HepG2 (cell line): ENCODE measurements around the gene HIPK4. TPM values are rescaled to one million over a fixed set of nuclear protein-coding genes. Genes with fewer than 3 reads are reported as not detected.

Experiments used
- CBX5 ChIP-seq: sonication (generic); formaldehyde crosslinking; IDR thresholded peaks from 2 replicates; pipeline ENCODE4 v1.4.0; 2020; ENCODE audit warnings: missing genetic modification reagents, borderline replicate concordance
- ELK4 ChIP-seq: sonication (generic); formaldehyde crosslinking; IDR thresholded peaks from 2 replicates; pipeline ENCODE4 v1.9.0; 2021; ENCODE audit warnings: missing genetic modification reagents, borderline replicate concordance
- ESRRA ChIP-seq: sonication (generic); formaldehyde crosslinking; IDR thresholded peaks from 2 replicates; pipeline ENCODE4 v1.5.1; 2020; ENCODE audit warnings: mild to moderate bottlenecking, low read depth, missing genetic modification reagents
- GLMP ChIP-seq: sonication (generic); formaldehyde crosslinking; IDR thresholded peaks from 2 replicates; pipeline ENCODE4 v1.9.0; 2021; ENCODE audit warnings: missing genetic modification reagents, mild to moderate bottlenecking, borderline replicate concordance
- HDAC1 ChIP-seq: sonication (generic); formaldehyde crosslinking; IDR thresholded peaks from 2 replicates; pipeline ENCODE4 v1.5.1; 2020; ENCODE audit warnings: mild to moderate bottlenecking, missing genetic modification reagents
- HOXA5 ChIP-seq: sonication (generic); formaldehyde crosslinking; IDR thresholded peaks from 2 replicates; pipeline ENCODE4 v1.4.0; 2020; ENCODE audit warnings: missing genetic modification reagents
- NFYC ChIP-seq: IDR thresholded peaks from 2 replicates; pipeline ENCODE4 v1.6.1; 2016; ENCODE audit warnings: missing genetic modification reagents, missing compliant biosample characterization
- NKX3-1 ChIP-seq: sonication (generic); formaldehyde crosslinking; IDR thresholded peaks from 2 replicates; pipeline ENCODE4 v1.5.0; 2020; ENCODE audit warnings: missing genetic modification reagents
- PHB2 ChIP-seq: fragments of 450-650 bp; IDR thresholded peaks from 2 replicates; pipeline ENCODE4 v1.6.1; 2018; ENCODE audit not compliant: partially characterized antibody
- PTBP1 ChIP-seq: fragments of 200-400 bp; formaldehyde crosslinking; IDR thresholded peaks from 2 replicates; pipeline ENCODE4 v1.6.1; 2018; ENCODE audit warnings: low read length, low read depth; ENCODE audit not compliant: poor library complexity, severe bottlenecking
- RCOR2 ChIP-seq: IDR thresholded peaks from 2 replicates; pipeline ENCODE4 v1.6.1; 2016; ENCODE audit warnings: missing biosample characterization, missing genetic modification reagents
- SKI ChIP-seq: fragments of 450-650 bp; IDR thresholded peaks from one replicate; pipeline ENCODE4 v1.6.1; 2018; ENCODE audit warnings: mild to moderate bottlenecking; ENCODE audit not compliant: partially characterized antibody
- SOX13 ChIP-seq, 3 experiments: fragments of 450-650 bp in 1 of 3; sonication (generic) in 1 of 3; formaldehyde crosslinking in 1 of 3; IDR thresholded peaks in 2 of 3; conservative IDR thresholded peaks in 1 of 3; 2 replicates each; pipeline versions ENCODE4 v1.5.0 to v1.6.1; 2016 to 2020; ENCODE audit warnings: antibody characterized with exemption in 1 of 3, mild to moderate bottlenecking in 1 of 3, missing compliant biosample characterization in 1 of 3, missing genetic modification reagents in 1 of 3, moderate library complexity in 1 of 3
- XBP1 ChIP-seq: sonication (generic); formaldehyde crosslinking; IDR thresholded peaks from 2 replicates; pipeline ENCODE4 v1.5.0; 2020; ENCODE audit warnings: missing genetic modification reagents
- ZNF180 ChIP-seq: sonication (generic); formaldehyde crosslinking; IDR thresholded peaks from 2 replicates; pipeline ENCODE4 v1.4.0; 2020; ENCODE audit warnings: low read depth, missing genetic modification reagents, borderline replicate concordance
- ZNF329 ChIP-seq: sonication (generic); formaldehyde crosslinking; IDR thresholded peaks from 2 replicates; pipeline ENCODE4 v1.9.0; 2021; ENCODE audit warnings: low read depth, mild to moderate bottlenecking, missing genetic modification reagents
- ZNF343 ChIP-seq: sonication (generic); formaldehyde crosslinking; IDR thresholded peaks from 2 replicates; pipeline ENCODE4 v1.4.0; 2020; ENCODE audit warnings: mild to moderate bottlenecking, missing genetic modification reagents
- ZNF446 ChIP-seq: sonication (generic); formaldehyde crosslinking; IDR thresholded peaks from 2 replicates; pipeline ENCODE4 v1.5.0; 2020; ENCODE audit warnings: mild to moderate bottlenecking, missing genetic modification reagents
- ZNF781 ChIP-seq: sonication (generic); formaldehyde crosslinking; IDR thresholded peaks from 2 replicates; pipeline ENCODE4 v1.5.1; 2020; ENCODE audit warnings: borderline replicate concordance, mild to moderate bottlenecking, missing genetic modification reagents; ENCODE audit errors: not compliant biosample characterization
- ZNF792 ChIP-seq: IDR thresholded peaks from 2 replicates; pipeline ENCODE4 v1.6.1; 2016
- ZZZ3 ChIP-seq: sonication (generic); formaldehyde crosslinking; IDR thresholded peaks from 2 replicates; pipeline ENCODE4 v1.4.0; 2020; ENCODE audit warnings: missing genetic modification reagents, mild to moderate bottlenecking, borderline replicate concordance
- polyA plus RNA-seq, 8 experiments: library from polyadenylated mRNA; depleted of rRNA in 3 of 8; stranded (reverse) in 7 of 8; unstranded in 1 of 8; fragments of >200 nt; fragmentation: Illumina TruSeq in 4 of 8; extraction: Trizol in 4 of 8; gene quantifications; 2 replicates each; pipeline versions ENCODE4 v1.2.1 to v1.2.3, GENCODE V29; 2011 to 2016; ENCODE audit warnings: low read depth in 4 of 8, missing spikeins in 1 of 8, mixed read lengths in 1 of 8; ENCODE audit not compliant: insufficient read depth in 1 of 8
- total RNA-seq, 5 experiments: library from RNA; depleted of rRNA; stranded (reverse); fragments of >200 nt; fragmentation: Illumina TruSeq; extraction: Trizol; gene quantifications; 2 replicates each; pipeline ENCODE4 v1.2.3, GENCODE V29; 2016; ENCODE audit warnings: low read depth in 1 of 5
- TF ChIP-seq, protein P1 (sequence below): conservative IDR thresholded peaks from 2 replicates; pipeline ENCODE4 v1.6.1; 2018; ENCODE audit warnings: missing genetic modification reagents
- TF ChIP-seq, protein P2 (sequence below): fragments of 450-650 bp; IDR thresholded peaks from 2 replicates; pipeline ENCODE4 v1.6.1; 2016

The HIPK4 gene
- total and polyA plus RNA-seq, 2 of the 13 experiments (the other 11 are each of a cell fraction or from before 2014, with no cell fraction given) = 0.03 TPM; not detected in 1

GRCh38 chr19:40420766-40421765 lies 31.1 kb upstream of the HIPK4 start (continued):
- peak; percentile 89 for TF ChIP-seq HDAC1 (CRISPR knock-in tag)
- peak; percentile 86 for TF ChIP-seq HOXA5 (CRISPR knock-in tag)
- TF ChIP-seq ZNF781 (CRISPR knock-in tag) = no peak
- no peak; the same call in 1 of the 2 replicates for TF ChIP-seq ZZZ3 (CRISPR knock-in tag)
- no peak for TF ChIP-seq GLMP
- no peak for TF ChIP-seq NFYC
- TF ChIP-seq CBX5 (CRISPR knock-in tag) = no peak; the same call in 1 of the 2 replicates
- no peak; the same call in 1 of the 2 replicates for TF ChIP-seq ZNF792 (CRISPR knock-in tag)
- 0 out of 2 replicates have a peak, but pooled peaks have one; percentile 60 for TF ChIP-seq NKX3-1 (CRISPR knock-in tag)
- no peak for TF ChIP-seq PTBP1
- 0 out of 2 replicates have a peak, but pooled peaks have one; percentile 52 for TF ChIP-seq ZNF446
- TF ChIP-seq XBP1 (CRISPR knock-in tag) = no peak
- no peak for TF ChIP-seq SOX13 (IDR thresholded peaks at IDR 0.05)
- TF ChIP-seq SOX13 (CRISPR knock-in tag; conservative IDR thresholded peaks at IDR 0.05 in 1 of 2, IDR thresholded peaks at IDR 0.05 in 1 of 2) = peak in 1 of 2 experiments; percentile 60; a peak in 2 of 4 replicates
- TF ChIP-seq, protein P1, sequence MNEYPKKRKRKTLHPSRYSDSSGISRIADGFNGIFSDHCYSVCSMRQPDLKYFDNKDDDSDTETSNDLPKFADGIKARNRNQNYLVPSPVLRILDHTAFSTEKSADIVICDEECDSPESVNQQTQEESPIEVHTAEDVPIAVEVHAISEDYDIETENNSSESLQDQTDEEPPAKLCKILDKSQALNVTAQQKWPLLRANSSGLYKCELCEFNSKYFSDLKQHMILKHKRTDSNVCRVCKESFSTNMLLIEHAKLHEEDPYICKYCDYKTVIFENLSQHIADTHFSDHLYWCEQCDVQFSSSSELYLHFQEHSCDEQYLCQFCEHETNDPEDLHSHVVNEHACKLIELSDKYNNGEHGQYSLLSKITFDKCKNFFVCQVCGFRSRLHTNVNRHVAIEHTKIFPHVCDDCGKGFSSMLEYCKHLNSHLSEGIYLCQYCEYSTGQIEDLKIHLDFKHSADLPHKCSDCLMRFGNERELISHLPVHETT (CRISPR knock-in tag) = no peak; the same call in 1 of the 2 replicates
- TF ChIP-seq, protein P2, sequence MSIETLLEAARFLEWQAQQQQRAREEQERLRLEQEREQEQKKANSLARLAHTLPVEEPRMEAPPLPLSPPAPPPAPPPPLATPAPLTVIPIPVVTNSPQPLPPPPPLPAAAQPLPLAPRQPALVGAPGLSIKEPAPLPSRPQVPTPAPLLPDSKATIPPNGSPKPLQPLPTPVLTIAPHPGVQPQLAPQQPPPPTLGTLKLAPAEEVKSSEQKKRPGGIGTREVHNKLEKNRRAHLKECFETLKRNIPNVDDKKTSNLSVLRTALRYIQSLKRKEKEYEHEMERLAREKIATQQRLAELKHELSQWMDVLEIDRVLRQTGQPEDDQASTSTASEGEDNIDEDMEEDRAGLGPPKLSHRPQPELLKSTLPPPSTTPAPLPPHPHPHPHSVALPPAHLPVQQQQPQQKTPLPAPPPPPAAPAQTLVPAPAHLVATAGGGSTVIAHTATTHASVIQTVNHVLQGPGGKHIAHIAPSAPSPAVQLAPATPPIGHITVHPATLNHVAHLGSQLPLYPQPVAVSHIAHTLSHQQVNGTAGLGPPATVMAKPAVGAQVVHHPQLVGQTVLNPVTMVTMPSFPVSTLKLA = peak; percentile 10; the same call in 1 of the 2 replicates
- no peak for TF ChIP-seq PHB2
- no peak for TF ChIP-seq ZNF343
- peak; percentile 61 for TF ChIP-seq ZNF329 (CRISPR knock-in tag)
- TF ChIP-seq SKI = peak; percentile 84
- 0 out of 2 replicates have a peak, but pooled peaks have one; percentile 52 for TF ChIP-seq ESRRA (CRISPR knock-in tag)
- TF ChIP-seq ZNF180 (CRISPR knock-in tag) = no peak
- TF ChIP-seq ELK4 (CRISPR knock-in tag) = peak; percentile 90; the same call in 1 of the 2 replicates
- no peak for TF ChIP-seq RCOR2 (CRISPR knock-in tag)
